Muscle layer of colon (tissue), 2 donors: ENCODE measurements around the gene DUSP16.

ENCODE experiments used
- H3K27ac ChIP-seq: one replicate; pipeline ENCODE4 v1.7.0; 2013; ENCODE audit warnings: low read depth, mild to moderate bottlenecking, low read length, moderate library complexity
- H3K27me3 ChIP-seq, 2 donors: one replicate each; pipeline ENCODE4 v1.7.0; 2013; ENCODE audit warnings: low read length in 2 of 2, mild to moderate bottlenecking in 2 of 2; ENCODE audit not compliant: insufficient read depth in 2 of 2, control insufficient read depth in 1 of 2
- H3K36me3 ChIP-seq: one replicate; pipeline ENCODE4 v1.7.0; 2013; ENCODE audit warnings: mild to moderate bottlenecking, low read length; ENCODE audit not compliant: insufficient read depth
- H3K4me1 ChIP-seq: one replicate; pipeline ENCODE4 v1.7.0; 2013; ENCODE audit warnings: mild to moderate bottlenecking, low read length; ENCODE audit not compliant: insufficient read depth
- H3K4me3 ChIP-seq, 2 donors: one replicate each; pipeline ENCODE4 v1.7.0; 2013; ENCODE audit warnings: low read length in 2 of 2, low read depth in 1 of 2, mild to moderate bottlenecking in 1 of 2, moderate library complexity in 1 of 2
- H3K9ac ChIP-seq: one replicate; pipeline ENCODE4 v1.7.0; 2013; ENCODE audit warnings: low read length
- H3K9me3 ChIP-seq: one replicate; pipeline ENCODE4 v1.7.0; 2013; ENCODE audit warnings: mild to moderate bottlenecking, low read length
- donor health status: abdominal sarcoma.
- donor health status: Adenocarcinoma of cecum.

The DUSP16 gene

DNA sequence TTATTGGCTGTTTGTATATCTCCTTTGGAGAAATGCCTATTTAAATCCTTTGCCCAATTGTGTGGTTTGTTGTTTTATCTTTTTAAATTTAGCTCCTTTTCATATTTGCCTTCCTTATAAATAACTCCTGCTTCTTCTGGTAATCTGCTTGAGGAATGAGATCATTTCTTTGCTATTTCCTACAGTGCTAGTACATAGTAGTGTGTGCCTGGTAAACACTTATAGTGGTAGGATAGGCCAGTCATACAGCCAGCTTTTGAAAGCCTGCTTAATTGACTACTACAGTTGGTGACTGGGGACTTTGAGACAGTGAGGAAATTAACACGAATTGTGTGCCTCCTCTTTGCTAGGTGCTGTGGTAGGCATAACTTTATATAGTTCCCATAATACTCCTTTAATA, 137.0 kb downstream of the DUSP16 start:
- Histone ChIP-seq H3K27me3 (no peaks in the 10 kb centered on the region), H3K36me3 (no peaks in the 10 kb centered on the region), H3K9me3 (peaks cover 3% of the 10 kb centered on the region), H3K4me1 (no peaks in the 10 kb centered on the region), H3K9ac (no peak overlapping the region), H3K4me3 (no peak overlapping the region), H3K27ac (no peak overlapping the region)

DNA sequence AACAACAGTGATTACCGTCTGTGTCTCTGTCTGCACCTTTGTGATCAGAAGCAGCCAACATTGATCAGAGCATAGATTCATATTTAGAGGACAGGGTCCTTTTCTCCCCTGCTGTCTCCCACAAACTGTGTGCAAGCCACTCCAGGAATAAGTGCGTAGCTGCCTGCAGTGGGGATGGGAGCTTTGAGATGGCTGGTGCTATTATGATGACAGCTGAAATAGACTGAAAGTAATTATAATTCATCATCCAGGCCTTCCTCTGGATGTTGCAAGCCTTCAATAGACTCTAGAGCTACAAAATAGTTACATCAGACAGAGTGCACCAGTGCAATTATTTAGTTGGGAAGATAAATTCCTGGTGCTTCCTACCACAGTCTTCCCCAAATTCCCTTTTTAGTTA, 137.7 kb downstream of the DUSP16 start:
- Histone ChIP-seq H3K9me3 (peaks cover 3% of the 10 kb centered on the region), H3K9ac (no peak overlapping the region), H3K27ac (no peak overlapping the region), H3K27me3 (no peaks in the 10 kb centered on the region), H3K36me3 (no peaks in the 10 kb centered on the region), H3K4me1 (no peaks in the 10 kb centered on the region), H3K4me3 (no peak overlapping the region)
